ENCODE measurements around the gene TSHZ3. TPM values are rescaled to one million over a fixed set of nuclear protein-coding genes. Genes with fewer than 3 reads are reported as not detected.

TSHZ3 gene
- total RNA-seq, 1 experiment from 2014 or later = 0.05 TPM

GRCh38 chr19:31270897-31271296, 78.3 kb downstream of the TSHZ3 start:
- H3K4me3 ChIP-seq (replicated peaks in 1 of 2; ENCODE audit: low read depth in 1 of 2, low read length in 2 of 2) = no peak overlapping the region
- H3K4me1 ChIP-seq (ENCODE audit: control insufficient read depth in 1 of 2, insufficient read depth in 2 of 2, low read length in 2 of 2) = no peaks in the 10 kb centered on the region
- no peaks in the 10 kb centered on the region for H3K79me2 ChIP-seq (ENCODE audit: insufficient read depth, low read length)
- H3K27me3 ChIP-seq (ENCODE audit: insufficient read depth, low read length) = no peaks in the 10 kb centered on the region
- peaks cover 12 to 25% of the 10 kb centered on the region in 2 experiments; a peak in 2 of 4 replicates for H3K9me3 ChIP-seq (ENCODE audit: control insufficient read depth in 1 of 2, insufficient read depth in 1 of 2, low read depth in 1 of 2, low read length in 2 of 2)
- ChIA-PET CTCF (no interaction called here), POLR2A (no interaction called here), RAD21 (ENCODE audit: low non-redundant PET in 1 of 2, low total read pairs in 2 of 2, uncharacterized antibody in 2 of 2, unreplicated experiment in 2 of 2) (no interaction called here)
- no peak overlapping the region for H3K4me2 ChIP-seq (ENCODE audit: low read length)
- no peak overlapping the region for H3K27ac ChIP-seq (ENCODE audit: low read depth, low read length)
- no peak overlapping the region for H2AFZ ChIP-seq (ENCODE audit: low read depth, low read length, poor library complexity, severe bottlenecking)
- TF ChIP-seq EGR1 (IDR thresholded peaks at IDR 0.05; ENCODE audit: low read depth) (no peak), ZFX (IDR thresholded peaks at IDR 0.05) (no peak), ZBTB33 (IDR thresholded peaks at IDR 0.05; ENCODE audit: extremely low read depth, insufficient replicate concordance, low read length) (no peak), POLR2AphosphoS5 (IDR thresholded peaks at IDR 0.05; ENCODE audit: low read depth, low read length) (no peak), ELF1 (IDR thresholded peaks at IDR 0.05; ENCODE audit: borderline replicate concordance, low read depth) (no peak), TCF7L2 (IDR thresholded peaks at IDR 0.05; ENCODE audit: borderline replicate concordance, extremely low read depth, insufficient read depth, insufficient read length) (no peak), CBX3 (IDR thresholded peaks at IDR 0.05; ENCODE audit: low read depth) (no peak), SRF (IDR thresholded peaks at IDR 0.05; ENCODE audit: low read depth) (no peak), EZH2 (IDR thresholded peaks at IDR 0.05) (no peak), JUND (IDR thresholded peaks at IDR 0.05) (no peak), POLR2A (IDR thresholded peaks at IDR 0.05; ENCODE audit: borderline replicate concordance, extremely low read depth, insufficient read depth, insufficient read length) (no peak)
- TF ChIP-seq, protein P1, sequence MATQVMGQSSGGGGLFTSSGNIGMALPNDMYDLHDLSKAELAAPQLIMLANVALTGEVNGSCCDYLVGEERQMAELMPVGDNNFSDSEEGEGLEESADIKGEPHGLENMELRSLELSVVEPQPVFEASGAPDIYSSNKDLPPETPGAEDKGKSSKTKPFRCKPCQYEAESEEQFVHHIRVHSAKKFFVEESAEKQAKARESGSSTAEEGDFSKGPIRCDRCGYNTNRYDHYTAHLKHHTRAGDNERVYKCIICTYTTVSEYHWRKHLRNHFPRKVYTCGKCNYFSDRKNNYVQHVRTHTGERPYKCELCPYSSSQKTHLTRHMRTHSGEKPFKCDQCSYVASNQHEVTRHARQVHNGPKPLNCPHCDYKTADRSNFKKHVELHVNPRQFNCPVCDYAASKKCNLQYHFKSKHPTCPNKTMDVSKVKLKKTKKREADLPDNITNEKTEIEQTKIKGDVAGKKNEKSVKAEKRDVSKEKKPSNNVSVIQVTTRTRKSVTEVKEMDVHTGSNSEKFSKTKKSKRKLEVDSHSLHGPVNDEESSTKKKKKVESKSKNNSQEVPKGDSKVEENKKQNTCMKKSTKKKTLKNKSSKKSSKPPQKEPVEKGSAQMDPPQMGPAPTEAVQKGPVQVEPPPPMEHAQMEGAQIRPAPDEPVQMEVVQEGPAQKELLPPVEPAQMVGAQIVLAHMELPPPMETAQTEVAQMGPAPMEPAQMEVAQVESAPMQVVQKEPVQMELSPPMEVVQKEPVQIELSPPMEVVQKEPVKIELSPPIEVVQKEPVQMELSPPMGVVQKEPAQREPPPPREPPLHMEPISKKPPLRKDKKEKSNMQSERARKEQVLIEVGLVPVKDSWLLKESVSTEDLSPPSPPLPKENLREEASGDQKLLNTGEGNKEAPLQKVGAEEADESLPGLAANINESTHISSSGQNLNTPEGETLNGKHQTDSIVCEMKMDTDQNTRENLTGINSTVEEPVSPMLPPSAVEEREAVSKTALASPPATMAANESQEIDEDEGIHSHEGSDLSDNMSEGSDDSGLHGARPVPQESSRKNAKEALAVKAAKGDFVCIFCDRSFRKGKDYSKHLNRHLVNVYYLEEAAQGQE (IDR thresholded peaks at IDR 0.05; ENCODE audit: low read depth) = no peak
- no peak for ATAC-seq
- no TSS peak for BruUV-seq (replicated peaks)
- DNase-seq (ENCODE audit: low read depth, low spot score) = no peak
- no peaks in the 10 kb centered on the region for H4K20me1 ChIP-seq (ENCODE audit: insufficient read depth)
- intact Hi-C loops (cut with micrococcal nuclease) = no loop called here
- H3K9ac ChIP-seq (ENCODE audit: low read length) = no peak overlapping the region
- H3K36me3 ChIP-seq (ENCODE audit: control insufficient read depth in 1 of 2, insufficient read depth in 2 of 2, low read length in 2 of 2) = no peaks in the 10 kb centered on the region
- no peaks in the 10 kb centered on the region for H3K9me2 ChIP-seq (ENCODE audit: insufficient read depth)

All from HCT116 (cell line).